Glutamatergic neuron (in vitro differentiated cells): ENCODE measurements around the gene KDM2B. TPM values are rescaled to one million over a fixed set of nuclear protein-coding genes. Genes with fewer than 3 reads are reported as not detected.

ENCODE experiments used
- DNase-seq: peaks from one replicate; pipeline ENCODE4 v3.0.0; 2022
- H3K27ac Mint-ChIP-seq: one replicate; pipeline ENCODE4 v1.8.0; 2020; ENCODE audit warnings: mild to moderate bottlenecking, mixed read lengths, inconsistent platforms; ENCODE audit not compliant: unreplicated experiment
- H3K27me3 Mint-ChIP-seq: one replicate; pipeline ENCODE4 v1.8.0; 2020; ENCODE audit warnings: mild to moderate bottlenecking, moderate library complexity, mixed read lengths, inconsistent platforms; ENCODE audit not compliant: unreplicated experiment
- H3K36me3 Mint-ChIP-seq: one replicate; pipeline ENCODE4 v1.8.0; 2020; ENCODE audit warnings: mild to moderate bottlenecking, mixed read lengths, inconsistent platforms; ENCODE audit not compliant: unreplicated experiment
- H3K4me1 Mint-ChIP-seq: one replicate; pipeline ENCODE4 v1.8.0; 2020; ENCODE audit warnings: mild to moderate bottlenecking, low read depth, mixed read lengths, inconsistent platforms; ENCODE audit not compliant: unreplicated experiment
- H3K4me3 Mint-ChIP-seq: one replicate; pipeline ENCODE4 v1.8.0; 2020; ENCODE audit warnings: mild to moderate bottlenecking, mixed read lengths, inconsistent platforms; ENCODE audit not compliant: unreplicated experiment
- H3K9me3 Mint-ChIP-seq: one replicate; pipeline ENCODE4 v1.8.0; 2020; ENCODE audit warnings: mild to moderate bottlenecking, moderate library complexity, mixed read lengths, inconsistent platforms; ENCODE audit not compliant: unreplicated experiment
- total RNA-seq: library from RNA; stranded (reverse); fragmentation: NEBNext Ultra II Directional; extraction: Animal tissue kit (Norgen Biotek cat#: 25700); gene quantifications from one replicate; pipeline ENCODE4 v1.2.1, GENCODE V29; 2021; ENCODE audit not compliant: unreplicated experiment
- TF ChIP-seq, protein P1 (sequence below): fragments of 200-600 bp; sonication (generic); IDR thresholded peaks from one replicate; pipeline ENCODE4 v1.5.0; 2021; ENCODE audit not compliant: partially characterized antibody, unreplicated experiment

The KDM2B gene
- total RNA-seq, 1 donor from 2014 or later = 64.3 TPM

DNA sequence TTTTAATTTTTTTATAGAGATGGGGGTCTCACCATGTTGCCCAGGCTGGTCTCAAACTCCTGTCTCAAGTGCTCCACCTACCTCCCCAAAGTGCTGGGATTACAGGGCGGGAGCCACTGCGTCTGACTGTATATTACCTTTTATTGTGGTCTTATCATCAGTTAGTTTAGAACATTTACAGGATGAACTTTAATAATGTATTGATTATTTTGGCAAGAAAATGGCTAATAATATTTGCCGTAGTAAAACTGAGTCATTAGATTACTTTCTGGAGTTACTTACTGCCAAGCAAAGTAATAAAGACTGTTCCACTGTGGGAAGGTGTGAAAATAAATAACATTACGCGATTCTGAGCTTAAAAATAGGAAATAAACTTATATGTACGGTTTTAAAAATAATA, 21.9 kb upstream of the KDM2B start:
- Mint-ChIP-seq H3K4me3 (no peak overlapping the region), H3K36me3 (no peaks in the 10 kb centered on the region)
- no peak for DNase-seq

DNA sequence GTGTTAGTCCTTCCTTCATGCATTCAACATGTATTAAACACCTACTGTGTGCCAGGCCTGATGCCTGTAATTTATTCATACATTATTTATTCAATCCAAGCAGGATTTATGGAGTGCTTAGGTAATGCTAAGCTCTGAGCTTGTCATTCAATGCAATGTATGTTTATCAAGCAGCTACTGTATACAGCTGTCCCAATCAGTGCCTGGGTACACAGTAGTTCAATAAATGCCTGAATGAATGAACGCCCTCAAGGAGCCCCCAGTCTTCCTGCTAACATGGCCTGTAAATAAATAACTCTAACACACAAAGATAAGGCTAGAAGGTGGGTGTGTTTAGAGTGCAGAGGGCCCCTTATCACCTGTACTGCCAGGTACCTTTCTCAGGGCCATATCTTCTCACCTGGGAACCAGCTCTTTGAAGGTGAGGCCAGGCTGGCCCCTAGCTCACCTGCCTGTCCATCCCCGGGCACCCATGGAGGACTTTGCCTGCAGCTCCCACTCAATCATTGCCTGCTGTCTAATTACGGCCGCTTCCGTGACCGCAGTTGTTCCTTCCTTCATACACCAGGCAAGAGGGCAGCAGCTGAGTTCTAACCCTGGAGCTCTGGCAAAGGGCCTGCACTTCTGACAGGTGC, 20.0 kb upstream of the KDM2B start:
- H3K9me3 Mint-ChIP-seq = no peaks in the 10 kb centered on the region
- no peak for DNase-seq
- TF ChIP-seq, protein P1, sequence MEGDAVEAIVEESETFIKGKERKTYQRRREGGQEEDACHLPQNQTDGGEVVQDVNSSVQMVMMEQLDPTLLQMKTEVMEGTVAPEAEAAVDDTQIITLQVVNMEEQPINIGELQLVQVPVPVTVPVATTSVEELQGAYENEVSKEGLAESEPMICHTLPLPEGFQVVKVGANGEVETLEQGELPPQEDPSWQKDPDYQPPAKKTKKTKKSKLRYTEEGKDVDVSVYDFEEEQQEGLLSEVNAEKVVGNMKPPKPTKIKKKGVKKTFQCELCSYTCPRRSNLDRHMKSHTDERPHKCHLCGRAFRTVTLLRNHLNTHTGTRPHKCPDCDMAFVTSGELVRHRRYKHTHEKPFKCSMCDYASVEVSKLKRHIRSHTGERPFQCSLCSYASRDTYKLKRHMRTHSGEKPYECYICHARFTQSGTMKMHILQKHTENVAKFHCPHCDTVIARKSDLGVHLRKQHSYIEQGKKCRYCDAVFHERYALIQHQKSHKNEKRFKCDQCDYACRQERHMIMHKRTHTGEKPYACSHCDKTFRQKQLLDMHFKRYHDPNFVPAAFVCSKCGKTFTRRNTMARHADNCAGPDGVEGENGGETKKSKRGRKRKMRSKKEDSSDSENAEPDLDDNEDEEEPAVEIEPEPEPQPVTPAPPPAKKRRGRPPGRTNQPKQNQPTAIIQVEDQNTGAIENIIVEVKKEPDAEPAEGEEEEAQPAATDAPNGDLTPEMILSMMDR = no peak
- H3K4me1 Mint-ChIP-seq = peaks cover 3% of the 10 kb centered on the region
- H3K4me3 Mint-ChIP-seq = no peak overlapping the region
- H3K27me3 Mint-ChIP-seq = peaks cover 4% of the 10 kb centered on the region
- no peaks in the 10 kb centered on the region for H3K36me3 Mint-ChIP-seq
- H3K27ac Mint-ChIP-seq = no peak overlapping the region

More for the DNA sequence above, 21.9 kb upstream of the KDM2B start:
- TF ChIP-seq, protein P1 = no peak
- no peaks in the 10 kb centered on the region for H3K9me3 Mint-ChIP-seq
- H3K4me1 Mint-ChIP-seq = peaks cover 5% of the 10 kb centered on the region
- H3K27ac Mint-ChIP-seq = no peak overlapping the region
- H3K27me3 Mint-ChIP-seq = peaks cover 4% of the 10 kb centered on the region

DNA sequence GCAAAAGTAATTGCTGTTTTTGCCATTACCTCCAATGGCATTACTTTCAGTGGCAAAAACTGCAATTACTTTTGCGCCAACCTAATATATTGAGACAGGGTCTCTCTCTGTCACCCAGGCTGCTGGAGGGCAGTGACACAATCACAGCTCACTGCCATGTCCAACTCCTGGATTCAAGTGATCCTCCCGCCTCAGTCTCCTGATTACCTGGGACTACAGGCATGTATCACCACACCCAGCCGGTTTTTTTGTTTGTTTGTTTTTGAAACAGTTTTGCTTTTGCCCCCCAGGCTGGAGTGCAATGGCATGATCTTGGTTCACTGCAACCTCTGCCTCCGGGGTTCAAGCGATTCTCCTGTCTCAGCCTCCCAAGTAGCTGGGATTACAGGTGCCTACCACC, 15.7 kb upstream of the KDM2B start:
- DNase-seq = no peak
- Mint-ChIP-seq H3K4me3 (no peak overlapping the region), H3K4me1 (peaks cover 7% of the 10 kb centered on the region), H3K36me3 (no peaks in the 10 kb centered on the region), H3K27me3 (peaks cover 5% of the 10 kb centered on the region), H3K27ac (no peak overlapping the region), H3K9me3 (no peaks in the 10 kb centered on the region)
- TF ChIP-seq, protein P1 = no peak

DNA sequence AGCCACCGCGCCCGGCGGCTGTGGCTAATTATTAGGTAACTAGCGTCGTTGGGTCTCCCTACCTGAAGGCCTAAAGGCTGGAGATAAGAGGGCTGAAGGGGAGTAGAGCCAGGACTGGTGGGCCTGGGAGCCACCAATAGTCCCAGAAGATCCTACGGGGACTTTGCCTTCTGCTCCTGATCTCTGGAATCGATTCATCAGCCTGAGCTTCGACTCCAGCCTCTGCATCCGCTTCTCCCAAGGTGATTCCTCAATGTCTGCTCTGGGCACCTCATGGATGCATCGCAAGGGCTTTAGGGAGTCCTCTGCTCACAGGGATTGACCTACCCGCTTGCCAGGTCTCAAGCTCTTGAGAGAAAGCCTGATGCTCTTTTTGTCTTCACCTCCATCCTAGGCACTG, 14.7 kb upstream of the KDM2B start:
- no peak for DNase-seq
- H3K27ac Mint-ChIP-seq = no peak overlapping the region
- peaks cover 5% of the 10 kb centered on the region for H3K27me3 Mint-ChIP-seq
- no peaks in the 10 kb centered on the region for H3K36me3 Mint-ChIP-seq
- TF ChIP-seq, protein P1 = no peak
- no peak overlapping the region for H3K4me3 Mint-ChIP-seq
- no peaks in the 10 kb centered on the region for H3K9me3 Mint-ChIP-seq
- peaks cover 7% of the 10 kb centered on the region for H3K4me1 Mint-ChIP-seq

DNA sequence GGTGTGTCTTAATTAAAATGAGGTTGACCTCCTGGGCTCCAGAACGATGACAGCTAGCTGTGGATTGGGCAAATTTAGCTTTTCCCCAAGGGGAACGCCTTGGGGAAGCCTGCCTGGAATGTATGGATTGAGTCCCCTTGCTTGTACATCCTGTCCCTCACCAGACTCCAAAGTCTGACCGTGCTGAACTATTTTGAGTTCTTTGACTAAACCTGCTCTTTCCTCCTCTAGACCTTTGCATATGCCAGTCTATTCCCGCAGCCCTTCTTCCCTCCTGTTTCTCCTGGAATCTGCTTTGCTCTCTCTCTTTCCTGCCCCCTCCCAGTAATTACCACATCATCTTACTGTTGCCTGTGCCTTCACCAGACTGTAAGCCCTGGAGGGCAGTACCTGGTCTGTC, 11.5 kb upstream of the KDM2B start:
- no peak for DNase-seq
- TF ChIP-seq, protein P1 = no peak
- H3K36me3 Mint-ChIP-seq = no peaks in the 10 kb centered on the region
- no peaks in the 10 kb centered on the region for H3K9me3 Mint-ChIP-seq
- H3K4me3 Mint-ChIP-seq = no peak overlapping the region
- peaks cover 3% of the 10 kb centered on the region for H3K4me1 Mint-ChIP-seq
- H3K27me3 Mint-ChIP-seq = peaks cover 2% of the 10 kb centered on the region
- H3K27ac Mint-ChIP-seq = no peak overlapping the region
